Forelimb muscle (tissue), 1 donor: Measurements from ENCODE around the gene C9orf50. TPM values are rescaled to one million over a fixed set of nuclear protein-coding genes. Genes with fewer than 3 reads are reported as not detected.
A peak's percentile ranks its signal among the peaks of the same experiment; 100 is the strongest.

Experiments used
- DNase-seq: peaks from one replicate; pipeline ENCODE4 v3.0.0-alpha.2; 2013; ENCODE audit warnings: low read depth
- polyA plus RNA-seq: library from polyadenylated mRNA; unstranded; fragments of 120-200 nt; gene quantifications from one replicate; pipeline ENCODE4 v1.2.1, GENCODE V29; 2013; ENCODE audit not compliant: insufficient read length

Gene C9orf50
- polyA plus RNA-seq, 1 donor = 0.23 TPM

- no peak for DNase-seq
Observed at GRCh38 chr9:129591916-129592315, 29.0 kb downstream of the C9orf50 start.

- no peak for DNase-seq
Observed at GRCh38 chr9:129590466-129590865, 30.4 kb downstream of the C9orf50 start.

GRCh38 chr9:129587487-129588262, 33.2 kb downstream of the C9orf50 start:
- DNase-seq = no peak

GRCh38 chr9:129586685-129587084, 34.2 kb downstream of the C9orf50 start:
- DNase-seq = no peak

GRCh38 chr9:129586245-129586644, 34.7 kb downstream of the C9orf50 start:
- DNase-seq = no peak

- no peak for DNase-seq
Observed at GRCh38 chr9:129585352-129585751, 35.5 kb downstream of the C9orf50 start.

- peak; percentile 55 for DNase-seq
Observed at GRCh38 chr9:129584136-129584535, 36.8 kb downstream of the C9orf50 start.

- DNase-seq = no peak
Observed at GRCh38 chr9:129583308-129584038, 37.4 kb downstream of the C9orf50 start.

GRCh38 chr9:129582855-129583254, 38.0 kb downstream of the C9orf50 start:
- DNase-seq = no peak

- no peak for DNase-seq
Observed at GRCh38 chr9:129581505-129582189, 39.3 kb downstream of the C9orf50 start.

- no peak for DNase-seq
Observed at GRCh38 chr9:129580211-129580915, 40.5 kb downstream of the C9orf50 start.

GRCh38 chr9:129579294-129579693, 41.6 kb downstream of the C9orf50 start:
- no peak for DNase-seq

GRCh38 chr9:129576546-129577543, 44.1 kb downstream of the C9orf50 start:
- DNase-seq = no peak

GRCh38 chr9:129575818-129576217, 45.1 kb downstream of the C9orf50 start:
- no peak for DNase-seq

- no peak for DNase-seq
Observed at GRCh38 chr9:129574911-129575585, 45.9 kb downstream of the C9orf50 start.

GRCh38 chr9:129573977-129574376, 46.9 kb downstream of the C9orf50 start:
- no peak for DNase-seq

GRCh38 chr9:129572517-129572916, 48.4 kb downstream of the C9orf50 start:
- DNase-seq = no peak

- no peak for DNase-seq
Observed at GRCh38 chr9:129572052-129572425, 48.9 kb downstream of the C9orf50 start.

GRCh38 chr9:129571298-129572051, 49.4 kb downstream of the C9orf50 start:
- no peak for DNase-seq
